GM12892 (cell line): ENCODE measurements around the gene KCTD7.

ENCODE experiments used
- POLR2AphosphoS5 ChIP-seq: IDR thresholded peaks from 2 replicates; pipeline ENCODE4 v1.6.1; 2011; ENCODE audit warnings: low read depth, low read length, control low read depth
- TAF1 ChIP-seq: IDR thresholded peaks from 2 replicates; pipeline ENCODE4 v1.6.1; 2011; ENCODE audit warnings: low read depth, mild to moderate bottlenecking, control low read depth, low read length, borderline replicate concordance

DNA sequence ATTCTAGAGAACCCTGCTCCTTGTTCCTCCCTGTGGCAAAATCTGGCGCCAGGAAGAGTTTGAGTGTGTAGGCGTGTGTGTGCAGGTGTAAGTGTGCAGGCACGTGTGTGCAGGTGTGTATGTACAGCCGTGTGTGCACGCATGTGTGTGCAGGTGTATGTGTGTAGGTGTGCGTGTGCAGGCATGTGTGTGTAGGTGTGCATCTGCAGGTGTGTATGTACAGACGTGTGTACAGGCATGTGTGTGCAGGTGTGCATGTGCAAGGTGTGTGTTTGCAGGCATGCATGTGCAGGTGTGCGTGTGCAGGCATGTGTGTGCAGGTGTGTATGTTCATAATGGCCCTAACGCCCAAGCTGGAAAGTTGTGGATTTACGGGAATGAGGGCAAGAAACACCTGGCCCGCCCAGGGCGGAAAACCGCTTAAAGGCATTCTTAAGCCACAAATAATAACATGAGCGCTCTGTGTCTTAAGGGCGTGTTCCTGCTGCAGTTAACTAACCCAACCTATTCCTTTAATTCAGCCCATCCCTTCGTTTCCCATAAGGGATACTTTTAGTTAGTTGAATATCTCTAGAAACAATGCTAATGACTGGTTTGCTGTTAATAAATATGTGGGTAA, 34.1 kb downstream of the KCTD7 start:
- no peak for TF ChIP-seq TAF1
- TF ChIP-seq POLR2AphosphoS5 = no peak
